HCT116 (cell line): Measurements from ENCODE around the gene IQCN. TPM values are rescaled to one million over a fixed set of nuclear protein-coding genes. Genes with fewer than 3 reads are reported as not detected.

Experiments
- ATAC-seq: fragments of 200-7000 bp; cut with Tn5 transposase; 2 replicates; pipeline ENCODE4 v1.9.1; 2020; ENCODE audit warnings: mild to moderate bottlenecking, moderate library complexity
- BruUV-seq: library from RNA; stranded (reverse); fragments of 400-500 nt; replicated peaks from 2 replicates; lab custom pipeline; 2021; lab: Mats Ljungman, UMichigan
- CTCF ChIA-PET: fragments of 300-600 bp; sonication (Branson Sonifier 250); formaldehyde crosslinking; loops from one replicate; lab custom pipeline; 2021; ENCODE audit warnings: antibody characterized with exemption; lab: Charles Lee
- POLR2A ChIA-PET: fragments of 300-600, 350-600 bp; sonication (Branson Sonifier 250); formaldehyde crosslinking; loops from one replicate; lab custom pipeline; 2021; ENCODE audit warnings: antibody characterized with exemption; lab: Charles Lee
- RAD21 ChIA-PET, 2 experiments: fragments of 300-600 bp; sonication (Branson Sonifier 250); formaldehyde crosslinking; loops; one replicate each; lab custom pipeline; 2023; ENCODE audit warnings: low total read pairs in 2 of 2; ENCODE audit not compliant: uncharacterized antibody in 2 of 2, unreplicated experiment in 2 of 2, low non-redundant PET in 1 of 2; lab: Charles Lee
- DNase-seq: peaks from one replicate; pipeline ENCODE4 v3.0.0-alpha.2; 2010; ENCODE audit warnings: low read depth, low spot score
- H2AFZ ChIP-seq: fragments of 200-600 bp; shearing (Covaris generic), sonication (generic); 2 replicates; pipeline ENCODE4 v1.6.1; 2017; ENCODE audit warnings: low read depth, mixed run types, mixed read lengths, antibody characterized with exemption, low read length; ENCODE audit not compliant: poor library complexity, severe bottlenecking
- H3K27ac ChIP-seq: 2 replicates; pipeline ENCODE4 v1.5.1; 2012; ENCODE audit warnings: low read depth, low read length
- H3K27me3 ChIP-seq: fragments of 200-600 bp; sonication (generic); 2 replicates; pipeline ENCODE4 v1.6.1; 2016; ENCODE audit warnings: mixed run types, low read length, mixed read lengths; ENCODE audit not compliant: insufficient read depth
- H3K36me3 ChIP-seq, 2 experiments: fragments of 200-500 bp in 1 of 2; fragments of 200-600 bp in 1 of 2; sonication (Bioruptor generic) in 1 of 2; sonication (generic) in 1 of 2; 2 replicates each; pipeline versions ENCODE4 v1.5.1 to v1.6.1; 2014 to 2016; ENCODE audit warnings: low read length in 2 of 2, inconsistent platforms in 1 of 2, mixed read lengths in 1 of 2, mixed run types in 1 of 2; ENCODE audit not compliant: insufficient read depth in 2 of 2, control insufficient read depth in 1 of 2
- H3K4me1 ChIP-seq, 2 experiments: fragments of 200-600 bp in 1 of 2; sonication (generic) in 1 of 2; 2 replicates each; pipeline versions ENCODE4 v1.5.1 to v1.6.1; 2012 to 2017; ENCODE audit warnings: low read length in 2 of 2, inconsistent platforms in 1 of 2, mild to moderate bottlenecking in 1 of 2, mixed read lengths in 1 of 2, mixed run types in 1 of 2, moderate library complexity in 1 of 2; ENCODE audit not compliant: insufficient read depth in 2 of 2, control insufficient read depth in 1 of 2
- H3K4me2 ChIP-seq: fragments of 200-600 bp; sonication (generic); 2 replicates; pipeline ENCODE4 v1.6.1; 2017; ENCODE audit warnings: mixed run types, low read length, mixed read lengths
- H3K4me3 ChIP-seq, 2 experiments: fragments of 200-600 bp in 1 of 2; sonication (generic) in 1 of 2; replicated peaks in 1 of 2; 2 replicates each; pipeline ENCODE4 v1.5.1; 2011 to 2016; ENCODE audit warnings: low read length in 2 of 2, control low read depth in 1 of 2, low read depth in 1 of 2, mild to moderate bottlenecking in 1 of 2, mixed read lengths in 1 of 2, mixed run types in 1 of 2
- H3K79me2 ChIP-seq: fragments of 200-600 bp; sonication (generic); 2 replicates; pipeline ENCODE4 v1.6.1; 2017; ENCODE audit warnings: mild to moderate bottlenecking, mixed run types, low read length, moderate library complexity, mixed read lengths; ENCODE audit not compliant: insufficient read depth
- H3K9ac ChIP-seq: fragments of 200-600 bp; sonication (generic); 2 replicates; pipeline ENCODE4 v1.6.1; 2016; ENCODE audit warnings: low read length, mixed read lengths
- H3K9me2 ChIP-seq: fragments of 200-600 bp; sonication (generic), shearing (Covaris generic); 2 replicates; pipeline ENCODE4 v1.6.1; 2017; ENCODE audit warnings: mixed run types, mild to moderate bottlenecking, moderate library complexity; ENCODE audit not compliant: insufficient read depth
- H3K9me3 ChIP-seq, 2 experiments: fragments of 200-500 bp in 1 of 2; fragments of 200-600 bp in 1 of 2; sonication (Bioruptor generic) in 1 of 2; sonication (generic) in 1 of 2; 2 replicates each; pipeline ENCODE4 v1.6.1; 2014 to 2017; ENCODE audit warnings: low read length in 2 of 2, mixed read lengths in 2 of 2, inconsistent platforms in 1 of 2, low read depth in 1 of 2, mild to moderate bottlenecking in 1 of 2, mixed run types in 1 of 2, moderate library complexity in 1 of 2; ENCODE audit not compliant: control insufficient read depth in 1 of 2, insufficient read depth in 1 of 2
- H4K20me1 ChIP-seq: fragments of 200-600 bp; sonication (generic), shearing (Covaris generic); 2 replicates; pipeline ENCODE4 v1.6.1; 2017; ENCODE audit warnings: mixed run types, mild to moderate bottlenecking, moderate library complexity; ENCODE audit not compliant: insufficient read depth
- CBX3 ChIP-seq: IDR thresholded peaks from 2 replicates; pipeline ENCODE4 v1.6.1; 2012; ENCODE audit warnings: low read depth
- CEBPB ChIP-seq: IDR thresholded peaks from 2 replicates; pipeline ENCODE4 v1.6.1; 2012; ENCODE audit warnings: low read depth
- EGR1 ChIP-seq: IDR thresholded peaks from 2 replicates; pipeline ENCODE4 v1.6.1; 2012; ENCODE audit warnings: low read depth
- ELF1 ChIP-seq: IDR thresholded peaks from 2 replicates; pipeline ENCODE4 v1.6.1; 2012; ENCODE audit warnings: low read depth, borderline replicate concordance
- EZH2 ChIP-seq: fragments of 200-600 bp; sonication (generic); IDR thresholded peaks from 2 replicates; pipeline ENCODE4 v1.6.1; 2017; ENCODE audit warnings: antibody characterized with exemption, mixed run types
- EZH2phosphoT487 ChIP-seq: fragments of 200-600 bp; IDR thresholded peaks from 2 replicates; pipeline ENCODE4 v1.6.1; 2018; ENCODE audit warnings: antibody characterized with exemption, borderline replicate concordance
- FOSL1 ChIP-seq: IDR thresholded peaks from 2 replicates; pipeline ENCODE4 v1.6.1; 2012; ENCODE audit warnings: low read depth
- JUND ChIP-seq: IDR thresholded peaks from 2 replicates; pipeline ENCODE4 v1.6.1; 2012
- POLR2A ChIP-seq: IDR thresholded peaks from 2 replicates; pipeline ENCODE4 v1.7.0; 2011; ENCODE audit warnings: borderline replicate concordance; ENCODE audit not compliant: insufficient read depth, insufficient read length; ENCODE audit errors: extremely low read depth
- POLR2AphosphoS5 ChIP-seq: IDR thresholded peaks from 2 replicates; pipeline ENCODE4 v1.6.1; 2011; ENCODE audit warnings: mild to moderate bottlenecking, low read depth, low read length, moderate library complexity
- SRF ChIP-seq: IDR thresholded peaks from 2 replicates; pipeline ENCODE4 v1.6.1; 2012; ENCODE audit warnings: low read depth
- TCF7L2 ChIP-seq: IDR thresholded peaks from 2 replicates; pipeline ENCODE4 v1.7.0; 2011; ENCODE audit warnings: borderline replicate concordance, inconsistent platforms; ENCODE audit not compliant: insufficient read depth, insufficient read length; ENCODE audit errors: extremely low read depth
- ZNF274 ChIP-seq: fragments of 200-500 bp; sonication (Bioruptor generic); IDR thresholded peaks from 2 replicates; pipeline ENCODE4 v1.6.1; 2014; ENCODE audit warnings: mild to moderate bottlenecking, low read depth, low read length, inconsistent platforms
- intact Hi-C: fragments of 100-400 bp; cut with micrococcal nuclease; formaldehyde crosslinking; loops from 2 replicates; pipeline ENCODE4 v1.10.0; 2022
- total RNA-seq: library from RNA; stranded (reverse); gene quantifications from one replicate; pipeline ENCODE4 v1.2.1, GENCODE V29; 2021; ENCODE audit not compliant: unreplicated experiment
- TF ChIP-seq, protein P1 (sequence below): IDR thresholded peaks from 2 replicates; pipeline ENCODE4 v1.6.1; 2011; ENCODE audit warnings: mild to moderate bottlenecking, low read length, moderate library complexity; ENCODE audit not compliant: insufficient replicate concordance; ENCODE audit errors: extremely low read depth
- TF ChIP-seq, protein P2 (sequence below), 3 experiments: fragments of 200-600 bp in 1 of 3; sonication (generic) in 1 of 3; IDR thresholded peaks in 2 of 3; conservative IDR thresholded peaks in 1 of 3; 2 replicates each; pipeline ENCODE4 v1.5.1; 2012 to 2017; ENCODE audit warnings: low read depth in 2 of 3, low read length in 2 of 3, antibody characterized with exemption in 1 of 3, borderline replicate concordance in 1 of 3, control low read depth in 1 of 3, mild to moderate bottlenecking in 1 of 3, mixed read lengths in 1 of 3, mixed run types in 1 of 3, moderate library complexity in 1 of 3; ENCODE audit not compliant: insufficient read depth in 1 of 3
- TF ChIP-seq, protein P3 (sequence below): IDR thresholded peaks from 2 replicates; pipeline ENCODE4 v1.6.1; 2012

IQCN gene
- total RNA-seq, 1 experiment from 2014 or later: 4.8 TPM

DNA sequence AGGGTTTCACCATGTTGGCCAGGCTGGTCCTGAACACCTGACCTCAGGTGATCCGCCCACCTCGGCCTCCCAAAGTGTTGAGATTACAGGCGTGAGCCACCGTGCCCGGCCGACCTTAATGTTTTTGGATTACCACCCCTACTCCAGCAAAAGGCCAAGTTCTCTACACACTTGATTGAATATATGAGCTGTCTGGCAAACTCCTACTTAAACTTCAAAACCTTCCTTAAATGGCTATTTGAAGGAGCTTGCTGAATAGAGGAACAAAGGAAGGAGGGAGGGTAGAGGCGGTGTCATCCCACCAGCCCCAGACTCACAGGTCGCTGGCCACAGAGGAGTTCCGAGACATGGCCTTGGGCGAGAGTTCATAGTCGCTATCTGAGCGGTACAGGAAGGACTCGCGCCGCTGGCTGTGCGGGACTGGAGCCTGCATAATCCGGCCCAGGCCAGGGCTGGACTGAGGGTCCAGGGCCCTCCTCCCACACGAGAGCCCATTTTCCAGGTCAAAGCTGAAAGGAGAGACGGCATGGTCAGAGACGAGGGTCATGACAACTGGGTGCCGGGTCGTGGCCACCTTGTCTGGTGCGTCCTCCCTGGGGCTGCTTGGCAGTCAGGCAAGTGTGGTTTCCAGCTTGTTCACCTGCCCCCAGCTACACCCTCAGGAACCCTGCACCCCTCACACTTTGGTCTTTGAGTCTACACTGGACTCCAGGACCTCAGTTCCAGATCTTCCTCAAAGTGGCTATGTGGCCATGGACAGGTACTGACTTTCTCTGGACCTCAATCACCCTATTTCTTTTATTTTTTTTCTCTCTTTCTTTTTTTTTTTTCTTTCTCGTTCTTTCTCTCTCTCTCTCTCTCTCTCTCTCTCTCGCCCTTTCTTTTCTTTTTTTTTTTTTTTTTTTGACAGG lies 52.2 kb downstream of the IQCN start:
- intact Hi-C loops: no loop called here
- H3K4me2 ChIP-seq: no peak overlapping the region
- H4K20me1 ChIP-seq: no peaks in the 10 kb centered on the region
- DNase-seq (no peak), ATAC-seq (no peak)
- ChIA-PET RAD21 (no interaction called here), POLR2A (no interaction called here), CTCF (interaction anchor here (3.3 kb wide), 1 partner anchor 14 kb away, joined by 11 read pairs; no protein-coding TSS in a partner anchor)
- TF ChIP-seq JUND (no peak), EZH2 (no peak), EZH2phosphoT487 (no peak), CBX3 (no peak), ELF1 (no peak), CEBPB (no peak), FOSL1 (no peak), TCF7L2 (no peak), EGR1 (no peak), SRF (no peak), POLR2AphosphoS5 (no peak), POLR2A (no peak), ZNF274 (no peak)
- TF ChIP-seq, protein P1, sequence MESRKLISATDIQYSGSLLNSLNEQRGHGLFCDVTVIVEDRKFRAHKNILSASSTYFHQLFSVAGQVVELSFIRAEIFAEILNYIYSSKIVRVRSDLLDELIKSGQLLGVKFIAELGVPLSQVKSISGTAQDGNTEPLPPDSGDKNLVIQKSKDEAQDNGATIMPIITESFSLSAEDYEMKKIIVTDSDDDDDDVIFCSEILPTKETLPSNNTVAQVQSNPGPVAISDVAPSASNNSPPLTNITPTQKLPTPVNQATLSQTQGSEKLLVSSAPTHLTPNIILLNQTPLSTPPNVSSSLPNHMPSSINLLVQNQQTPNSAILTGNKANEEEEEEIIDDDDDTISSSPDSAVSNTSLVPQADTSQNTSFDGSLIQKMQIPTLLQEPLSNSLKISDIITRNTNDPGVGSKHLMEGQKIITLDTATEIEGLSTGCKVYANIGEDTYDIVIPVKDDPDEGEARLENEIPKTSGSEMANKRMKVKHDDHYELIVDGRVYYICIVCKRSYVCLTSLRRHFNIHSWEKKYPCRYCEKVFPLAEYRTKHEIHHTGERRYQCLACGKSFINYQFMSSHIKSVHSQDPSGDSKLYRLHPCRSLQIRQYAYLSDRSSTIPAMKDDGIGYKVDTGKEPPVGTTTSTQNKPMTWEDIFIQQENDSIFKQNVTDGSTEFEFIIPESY: no peak
- TF ChIP-seq, protein P2, sequence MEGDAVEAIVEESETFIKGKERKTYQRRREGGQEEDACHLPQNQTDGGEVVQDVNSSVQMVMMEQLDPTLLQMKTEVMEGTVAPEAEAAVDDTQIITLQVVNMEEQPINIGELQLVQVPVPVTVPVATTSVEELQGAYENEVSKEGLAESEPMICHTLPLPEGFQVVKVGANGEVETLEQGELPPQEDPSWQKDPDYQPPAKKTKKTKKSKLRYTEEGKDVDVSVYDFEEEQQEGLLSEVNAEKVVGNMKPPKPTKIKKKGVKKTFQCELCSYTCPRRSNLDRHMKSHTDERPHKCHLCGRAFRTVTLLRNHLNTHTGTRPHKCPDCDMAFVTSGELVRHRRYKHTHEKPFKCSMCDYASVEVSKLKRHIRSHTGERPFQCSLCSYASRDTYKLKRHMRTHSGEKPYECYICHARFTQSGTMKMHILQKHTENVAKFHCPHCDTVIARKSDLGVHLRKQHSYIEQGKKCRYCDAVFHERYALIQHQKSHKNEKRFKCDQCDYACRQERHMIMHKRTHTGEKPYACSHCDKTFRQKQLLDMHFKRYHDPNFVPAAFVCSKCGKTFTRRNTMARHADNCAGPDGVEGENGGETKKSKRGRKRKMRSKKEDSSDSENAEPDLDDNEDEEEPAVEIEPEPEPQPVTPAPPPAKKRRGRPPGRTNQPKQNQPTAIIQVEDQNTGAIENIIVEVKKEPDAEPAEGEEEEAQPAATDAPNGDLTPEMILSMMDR (IDR thresholded peaks at IDR 0.05 in 2 of 3, conservative IDR thresholded peaks at IDR 0.05 in 1 of 3; ENCODE audit: borderline replicate concordance in 1 of 3, insufficient read depth in 1 of 3, low read depth in 2 of 3, low read length in 2 of 3): no peak
- TF ChIP-seq, protein P3, sequence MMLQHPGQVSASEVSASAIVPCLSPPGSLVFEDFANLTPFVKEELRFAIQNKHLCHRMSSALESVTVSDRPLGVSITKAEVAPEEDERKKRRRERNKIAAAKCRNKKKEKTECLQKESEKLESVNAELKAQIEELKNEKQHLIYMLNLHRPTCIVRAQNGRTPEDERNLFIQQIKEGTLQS: no peak
- H3K9me3 ChIP-seq: no peaks in the 10 kb centered on the region
- no peak overlapping the region for H2AFZ ChIP-seq
- BruUV-seq: no TSS peak
- H3K4me1 ChIP-seq: peaks cover 18 to 30% of the 10 kb centered on the region in 2 experiments
- no peak overlapping the region for H3K27ac ChIP-seq
- H3K9ac ChIP-seq: no peak overlapping the region
- H3K79me2 ChIP-seq: no peaks in the 10 kb centered on the region
- H3K27me3 ChIP-seq: no peaks in the 10 kb centered on the region
- no peak overlapping the region for H3K4me3 ChIP-seq
- no peaks in the 10 kb centered on the region for H3K36me3 ChIP-seq
- H3K9me2 ChIP-seq: no peaks in the 10 kb centered on the region
